Progenitor cell of endocrine pancreas (in vitro differentiated cells): ENCODE data around the gene ZFP57. TPM values are rescaled to one million over a fixed set of nuclear protein-coding genes. Genes with fewer than 3 reads are reported as not detected.

Source experiments
- DNase-seq: peaks from one replicate; pipeline ENCODE4 v3.0.0; 2021; ENCODE audit warnings: low spot score; ENCODE audit not compliant: unreplicated experiment
- H3K27ac Mint-ChIP-seq: 2 replicates; pipeline ENCODE4 v1.8.0; 2021; ENCODE audit warnings: mild to moderate bottlenecking, moderate library complexity, mixed read lengths
- H3K27me3 Mint-ChIP-seq: 2 replicates; pipeline ENCODE4 v1.8.0; 2021; ENCODE audit warnings: mixed read lengths
- H3K36me3 Mint-ChIP-seq: 2 replicates; pipeline ENCODE4 v1.8.0; 2022; ENCODE audit warnings: mixed read lengths; ENCODE audit not compliant: insufficient read depth
- H3K4me1 Mint-ChIP-seq: 2 replicates; pipeline ENCODE4 v1.8.0; 2021; ENCODE audit warnings: low read depth, mixed read lengths
- H3K4me3 Mint-ChIP-seq: 2 replicates; pipeline ENCODE4 v1.8.0; 2021; ENCODE audit warnings: low read depth, mild to moderate bottlenecking, moderate library complexity, mixed read lengths
- H3K9me3 Mint-ChIP-seq: 2 replicates; pipeline ENCODE4 v1.8.0; 2021; ENCODE audit warnings: low read depth, mixed read lengths
- total RNA-seq: library from RNA; stranded (reverse); gene quantifications from 2 replicates; pipeline ENCODE4 v1.2.1, GENCODE V29; 2021
- TF ChIP-seq, protein P1 (sequence below): fragments of 200-600 bp; sonication (generic); IDR thresholded peaks from one replicate; pipeline ENCODE4 v1.5.0; 2021; ENCODE audit warnings: antibody characterized with exemption, mild to moderate bottlenecking; ENCODE audit not compliant: unreplicated experiment

ZFP57 gene
- total RNA-seq, 1 donor from 2014 or later = 0.14 TPM

DNA sequence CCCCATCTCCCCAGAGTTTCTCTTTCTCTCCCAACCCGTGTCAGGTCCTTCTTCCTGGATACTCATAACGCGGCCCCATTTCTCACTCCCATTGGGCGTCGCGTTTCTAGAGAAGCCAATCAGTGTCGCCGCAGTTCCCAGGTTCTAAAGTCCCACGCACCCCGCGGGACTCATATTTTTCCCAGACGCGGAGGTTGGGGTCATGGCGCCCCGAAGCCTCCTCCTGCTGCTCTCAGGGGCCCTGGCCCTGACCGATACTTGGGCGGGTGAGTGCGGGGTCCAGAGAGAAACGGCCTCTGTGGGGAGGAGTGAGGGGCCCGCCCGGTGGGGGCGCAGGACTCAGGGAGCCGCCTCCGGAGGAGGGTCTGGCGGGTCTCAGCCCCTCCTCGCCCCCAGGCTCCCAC, 42.3 kb upstream of the ZFP57 start, which contains the start of gene HLA-F:
Gene HLA-F, plus strand, starts transcription at position 173 of the 404 bp plus-strand sequence. Its CDS starts 30 bp downstream, at position 203.
- Mint-ChIP-seq H3K27ac (no peak within 1 kb of the TSS), H3K27me3 (peaks cover 70% of the 10 kb centered on the region), H3K36me3 (no peaks in the 10 kb centered on the region), H3K4me3 (peak within 1 kb of the TSS; percentile 65), H3K4me1 (no peaks in the 10 kb centered on the region), H3K9me3 (no peaks in the 10 kb centered on the region)
- TF ChIP-seq, protein P1, sequence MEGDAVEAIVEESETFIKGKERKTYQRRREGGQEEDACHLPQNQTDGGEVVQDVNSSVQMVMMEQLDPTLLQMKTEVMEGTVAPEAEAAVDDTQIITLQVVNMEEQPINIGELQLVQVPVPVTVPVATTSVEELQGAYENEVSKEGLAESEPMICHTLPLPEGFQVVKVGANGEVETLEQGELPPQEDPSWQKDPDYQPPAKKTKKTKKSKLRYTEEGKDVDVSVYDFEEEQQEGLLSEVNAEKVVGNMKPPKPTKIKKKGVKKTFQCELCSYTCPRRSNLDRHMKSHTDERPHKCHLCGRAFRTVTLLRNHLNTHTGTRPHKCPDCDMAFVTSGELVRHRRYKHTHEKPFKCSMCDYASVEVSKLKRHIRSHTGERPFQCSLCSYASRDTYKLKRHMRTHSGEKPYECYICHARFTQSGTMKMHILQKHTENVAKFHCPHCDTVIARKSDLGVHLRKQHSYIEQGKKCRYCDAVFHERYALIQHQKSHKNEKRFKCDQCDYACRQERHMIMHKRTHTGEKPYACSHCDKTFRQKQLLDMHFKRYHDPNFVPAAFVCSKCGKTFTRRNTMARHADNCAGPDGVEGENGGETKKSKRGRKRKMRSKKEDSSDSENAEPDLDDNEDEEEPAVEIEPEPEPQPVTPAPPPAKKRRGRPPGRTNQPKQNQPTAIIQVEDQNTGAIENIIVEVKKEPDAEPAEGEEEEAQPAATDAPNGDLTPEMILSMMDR = no peak
- DNase-seq = no peak

- H3K27me3 Mint-ChIP-seq = peaks cover 57% of the 10 kb centered on the region
- TF ChIP-seq, protein P1 = peak; percentile 18
- no peaks in the 10 kb centered on the region for H3K36me3 Mint-ChIP-seq
Observed at GRCh38 chr6:29720863-29721262, 39.9 kb upstream of the ZFP57 start.

DNA sequence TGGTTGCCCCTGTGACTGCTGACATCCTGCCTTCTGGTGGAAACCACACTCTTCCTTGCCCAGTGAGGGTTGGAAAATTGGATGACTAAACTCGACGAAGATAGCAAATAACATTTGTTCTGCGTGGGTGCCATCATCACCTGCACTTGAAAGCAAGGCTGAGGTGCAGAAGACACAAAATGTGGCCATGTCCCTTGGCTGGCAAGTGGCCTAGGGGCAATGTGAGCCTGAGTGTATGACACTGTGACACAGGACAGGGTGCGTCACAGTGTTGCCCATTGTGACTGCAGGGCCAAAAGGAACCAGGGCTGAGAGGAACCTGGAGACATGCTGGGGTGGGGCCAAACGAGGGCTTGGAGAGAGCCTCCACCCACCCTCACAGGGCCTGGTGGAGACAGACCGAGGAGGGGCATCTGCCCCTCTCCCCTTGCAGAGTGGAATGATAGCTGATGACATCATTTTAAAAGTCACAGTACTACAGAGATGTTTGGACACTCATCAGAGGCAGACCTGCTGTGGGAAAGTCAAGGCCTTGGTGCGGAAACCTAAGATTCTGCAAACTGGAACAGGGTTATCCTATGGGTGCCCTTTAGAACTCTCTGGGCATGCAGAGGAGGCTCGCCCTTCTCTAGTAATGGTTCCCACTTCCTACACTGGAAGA, 29.5 kb upstream of the ZFP57 start:
- no peak overlapping the region for H3K27ac Mint-ChIP-seq
- H3K4me3 Mint-ChIP-seq = no peak overlapping the region
- no peaks in the 10 kb centered on the region for H3K36me3 Mint-ChIP-seq
- peaks cover 77% of the 10 kb centered on the region for H3K27me3 Mint-ChIP-seq
- DNase-seq = no peak
- no peaks in the 10 kb centered on the region for H3K9me3 Mint-ChIP-seq
- TF ChIP-seq, protein P1 = no peak
- H3K4me1 Mint-ChIP-seq = no peaks in the 10 kb centered on the region

More at GRCh38 chr6:29720863-29721262, 39.9 kb upstream of the ZFP57 start:
- H3K4me3 Mint-ChIP-seq = no peak overlapping the region
- no peak for DNase-seq
- no peak overlapping the region for H3K27ac Mint-ChIP-seq
- H3K4me1 Mint-ChIP-seq = no peaks in the 10 kb centered on the region
- no peaks in the 10 kb centered on the region for H3K9me3 Mint-ChIP-seq

DNA sequence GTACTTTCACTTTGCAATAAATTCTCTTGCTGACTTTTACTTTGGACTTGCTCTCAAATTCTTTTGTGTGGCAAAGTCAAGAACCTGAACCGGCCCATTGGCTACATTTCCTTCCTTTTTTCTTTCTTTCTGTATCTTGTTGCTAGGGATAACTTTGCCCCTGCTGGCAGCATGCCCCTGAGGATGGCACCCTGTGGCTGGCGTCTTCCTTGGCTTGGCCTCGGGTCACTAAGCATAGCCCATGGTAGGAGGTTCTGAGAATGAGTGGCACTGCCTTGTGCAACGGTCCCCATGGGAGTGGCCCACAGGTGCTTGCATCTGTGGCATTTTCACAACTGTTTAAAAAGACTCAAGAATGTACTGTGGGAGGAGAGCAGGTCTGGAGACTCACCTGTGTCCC, 28.2 kb upstream of the ZFP57 start:
- DNase-seq = no peak

DNA sequence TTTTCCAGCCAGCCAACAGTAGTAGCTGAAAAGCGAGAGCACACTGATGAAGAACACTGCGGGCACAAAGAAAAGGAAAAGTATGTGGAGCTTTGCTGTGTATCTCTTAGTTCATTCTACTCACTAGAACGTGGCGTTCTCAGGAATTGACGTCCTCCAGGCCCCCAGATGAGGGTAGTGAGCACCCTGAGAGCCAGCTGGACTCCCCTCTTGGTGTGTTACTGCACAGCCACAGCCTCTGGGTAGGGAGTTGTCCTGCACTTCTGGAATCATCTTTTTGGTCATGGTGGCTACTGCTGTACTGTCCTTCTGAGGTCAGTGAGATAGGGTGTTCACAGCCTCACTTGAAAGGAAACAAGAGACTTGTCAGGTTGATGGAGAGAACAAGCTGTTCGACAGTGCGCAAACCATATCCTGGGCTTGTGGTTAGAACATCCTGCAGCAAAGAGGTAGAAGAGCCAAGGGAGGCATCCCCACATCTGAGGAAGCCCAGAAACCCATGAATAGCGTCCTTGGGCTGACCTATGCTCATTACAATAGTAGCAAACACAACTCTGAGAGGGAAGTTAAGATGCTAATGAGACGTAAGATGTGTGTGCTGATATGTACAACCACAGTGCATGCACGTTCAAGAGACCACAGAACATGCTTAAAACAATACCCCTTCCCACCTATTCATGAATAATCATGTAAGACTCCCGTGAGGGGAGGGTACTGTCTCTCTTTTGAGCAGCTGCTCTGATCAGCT, 27.7 kb upstream of the ZFP57 start:
- Mint-ChIP-seq H3K9me3 (no peaks in the 10 kb centered on the region), H3K27me3 (peaks cover 80% of the 10 kb centered on the region), H3K36me3 (no peaks in the 10 kb centered on the region), H3K4me3 (no peak overlapping the region), H3K27ac (no peak overlapping the region), H3K4me1 (no peaks in the 10 kb centered on the region)
- DNase-seq = no peak
- TF ChIP-seq, protein P1 = no peak

More for the DNA sequence above, 28.2 kb upstream of the ZFP57 start:
- Mint-ChIP-seq H3K27ac (peak overlapping the region; percentile 38), H3K27me3 (peaks cover 77% of the 10 kb centered on the region), H3K9me3 (no peaks in the 10 kb centered on the region), H3K4me1 (no peaks in the 10 kb centered on the region), H3K36me3 (no peaks in the 10 kb centered on the region), H3K4me3 (no peak overlapping the region)
- TF ChIP-seq, protein P1 = no peak
